GM21619 (cell line): ENCODE results near the gene FILIP1L.

Experiments
- ATAC-seq: cut with Tn5 transposase; IDR thresholded peaks from one replicate; pipeline ENCODE4 v1.9.1; 2021; ENCODE audit not compliant: unreplicated experiment

Gene FILIP1L

DNA sequence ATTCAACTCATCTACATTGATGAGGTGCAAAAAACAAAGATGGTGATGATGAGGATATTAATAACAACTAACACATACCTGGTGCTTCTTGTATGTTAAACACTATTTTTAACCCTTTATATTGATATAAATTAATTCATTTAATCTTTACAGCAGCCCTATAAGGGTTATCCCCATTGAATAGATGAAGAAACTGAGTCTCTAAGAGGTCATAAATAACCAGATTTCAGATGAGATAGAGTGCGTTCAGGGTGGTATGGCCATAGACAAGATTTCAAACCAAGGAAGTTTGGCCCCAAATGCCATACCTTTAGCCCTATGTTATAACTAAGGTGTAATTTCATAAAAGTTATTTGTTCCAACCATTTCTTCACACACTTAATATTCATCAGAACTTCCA, 214.1 kb downstream of the FILIP1L start:
- no peak for ATAC-seq

DNA sequence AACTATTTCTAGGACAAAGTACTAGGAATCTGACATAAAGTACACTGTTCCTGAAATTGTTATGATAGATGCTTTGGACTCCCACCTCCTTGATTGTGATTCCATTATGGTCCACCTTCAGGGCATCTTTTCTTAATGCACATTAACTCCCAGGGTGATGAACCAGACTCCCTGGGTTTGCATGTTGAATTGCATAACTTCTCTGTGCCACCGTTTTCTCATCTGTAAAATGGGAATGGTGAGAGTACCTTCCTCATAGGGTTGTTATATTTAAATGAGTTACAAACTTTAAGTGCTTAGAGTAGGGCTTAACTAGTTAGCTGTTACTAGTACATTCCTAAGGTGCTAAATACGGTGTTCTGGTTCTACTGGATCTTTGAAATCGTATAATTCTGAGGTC, 214.7 kb downstream of the FILIP1L start:
- no peak for ATAC-seq

DNA sequence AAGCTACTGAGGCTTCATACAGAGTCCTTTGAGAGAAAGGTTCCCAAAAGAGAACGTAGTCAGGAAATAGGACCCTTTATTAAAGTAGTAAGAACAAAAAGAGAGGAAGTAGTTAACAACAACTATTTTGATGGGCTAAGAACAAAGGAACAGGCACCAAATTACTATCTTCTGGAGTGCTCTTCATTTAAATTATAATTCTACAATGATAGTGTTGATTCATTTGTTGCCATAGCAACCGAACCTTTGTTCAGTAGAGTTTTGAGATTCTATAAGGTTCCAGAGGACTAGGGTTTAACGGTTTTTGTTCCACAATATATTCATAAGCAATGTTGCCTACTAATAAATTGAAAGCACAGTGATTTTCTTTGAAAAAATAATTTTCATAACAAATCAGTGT, 217.8 kb downstream of the FILIP1L start:
- no peak for ATAC-seq

DNA sequence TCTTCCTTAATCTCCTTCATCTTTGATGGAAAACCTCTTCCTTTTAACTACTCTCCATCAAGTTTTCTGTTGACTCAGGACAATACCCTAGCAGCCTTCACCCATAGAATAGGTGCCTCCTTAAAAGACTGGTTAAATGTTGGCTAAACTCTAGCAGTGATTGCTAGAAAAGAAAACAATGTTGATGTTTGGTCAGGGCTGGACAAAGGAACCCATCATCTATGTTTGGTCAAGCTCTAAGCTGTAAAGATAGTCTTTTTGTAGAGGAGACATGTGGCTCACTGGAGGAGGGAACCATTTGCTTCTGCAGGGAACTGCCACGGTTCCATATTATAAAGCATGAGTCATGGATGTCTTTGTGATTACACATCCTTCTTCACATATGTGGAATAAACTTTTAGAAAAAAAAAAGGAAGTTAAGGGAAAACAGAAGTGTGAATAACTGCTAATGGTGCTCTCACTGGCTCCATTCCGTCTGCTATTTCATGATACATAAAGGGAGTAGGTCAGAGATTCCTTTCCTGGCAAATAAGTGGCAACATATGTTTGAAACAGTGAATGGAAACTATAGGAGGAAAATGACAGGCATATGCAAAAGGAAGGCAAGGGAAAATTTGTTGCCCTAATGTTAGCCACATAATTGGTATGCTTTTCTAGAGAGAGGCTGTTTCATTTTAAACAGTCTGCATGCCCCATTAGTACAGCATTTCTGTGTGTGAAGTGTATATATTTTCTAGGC, 218.4 kb downstream of the FILIP1L start:
- no peak for ATAC-seq

DNA sequence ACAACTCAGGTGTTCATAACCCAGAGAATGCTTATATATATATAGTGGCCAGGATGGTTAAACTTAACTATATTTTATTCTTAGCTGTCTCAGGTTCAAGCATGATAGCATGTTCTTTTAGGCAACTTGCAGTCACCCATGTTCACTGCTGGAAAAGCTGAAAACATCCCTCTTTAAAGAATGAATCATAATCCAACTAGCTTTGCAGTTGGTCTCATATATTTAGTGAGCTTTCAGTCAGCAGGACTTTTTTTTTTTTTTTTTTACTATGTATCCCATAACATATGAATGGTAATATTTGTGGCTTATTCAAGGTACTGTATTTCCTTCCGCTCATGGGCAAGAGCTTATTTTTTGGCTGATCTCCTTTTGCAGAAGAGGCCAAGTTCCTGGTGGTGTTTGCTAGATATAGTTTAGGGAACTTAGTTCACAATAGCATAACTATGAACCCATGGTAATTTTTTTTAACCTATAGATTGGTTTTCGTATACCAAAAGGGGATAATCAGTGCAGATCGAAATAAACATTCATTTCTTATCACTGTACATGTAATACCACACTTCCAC, 219.1 kb downstream of the FILIP1L start:
- no peak for ATAC-seq

DNA sequence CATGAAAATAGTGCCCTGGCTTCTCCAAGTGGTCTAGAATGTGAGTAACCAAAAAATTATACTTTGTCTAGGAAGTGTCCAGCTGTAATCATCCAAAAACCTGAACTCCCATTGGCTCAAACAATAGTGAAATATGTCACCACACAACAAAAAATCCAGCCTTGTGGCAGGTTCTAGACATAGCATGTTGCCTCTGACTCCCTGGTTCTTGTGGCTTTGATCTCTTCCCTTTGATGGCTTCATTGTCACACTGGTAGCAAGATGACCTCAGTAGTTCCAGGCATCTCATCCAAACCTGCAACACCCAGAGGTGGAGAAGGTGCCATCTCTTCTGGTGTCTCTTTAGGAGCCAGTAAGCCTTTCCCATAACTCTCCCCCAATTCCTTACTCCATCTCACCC, 222.0 kb downstream of the FILIP1L start:
- ATAC-seq = no peak

DNA sequence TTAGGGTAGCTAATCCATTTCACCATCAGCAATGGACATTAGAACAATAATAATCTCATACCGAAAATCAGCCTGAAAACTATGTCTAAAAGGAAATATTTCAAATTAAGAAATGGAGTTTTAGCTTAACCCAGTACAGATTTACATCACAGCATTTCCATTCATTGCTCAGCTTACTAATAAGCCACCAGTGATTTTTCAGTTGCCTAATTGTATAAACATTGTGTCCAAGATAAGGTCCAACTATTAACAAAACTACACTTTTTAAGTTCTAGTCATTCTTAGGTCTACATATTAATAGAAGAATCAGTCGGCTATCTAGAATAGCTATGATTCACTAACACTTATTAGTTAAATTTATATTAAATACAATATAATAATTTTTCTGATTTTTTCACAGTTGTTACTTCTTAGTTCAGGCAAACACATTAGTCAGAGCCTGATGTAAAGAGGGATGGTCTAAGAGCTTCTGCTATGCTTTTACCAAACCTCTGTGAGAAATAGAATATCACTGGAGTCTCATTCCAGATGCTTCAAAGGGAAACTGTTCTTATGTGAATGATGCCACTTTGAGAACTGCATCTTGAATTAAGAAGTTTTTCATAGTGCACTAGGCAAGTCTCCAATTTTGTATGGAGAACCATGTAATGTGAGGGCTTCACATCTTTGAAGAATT, 222.6 kb downstream of the FILIP1L start:
- no peak for ATAC-seq

DNA sequence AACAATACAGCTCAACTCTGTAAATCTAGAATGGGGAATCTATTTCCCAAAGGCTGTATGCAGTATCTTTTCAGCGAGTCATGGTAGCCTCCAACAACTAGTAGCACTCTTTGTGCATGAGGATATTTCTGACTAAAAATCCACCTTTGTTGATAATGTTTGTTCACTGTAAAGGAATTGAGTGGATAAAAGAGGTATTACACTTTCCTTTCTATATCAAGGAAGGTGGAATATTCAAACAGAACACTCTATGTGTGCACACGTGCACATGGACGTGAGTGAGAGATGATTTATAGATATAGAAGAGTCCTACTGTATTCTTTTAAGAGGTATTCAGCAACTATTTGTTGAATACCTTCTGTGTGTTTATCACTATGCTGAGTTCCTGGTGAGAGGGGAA, 228.4 kb downstream of the FILIP1L start:
- no peak for ATAC-seq

DNA sequence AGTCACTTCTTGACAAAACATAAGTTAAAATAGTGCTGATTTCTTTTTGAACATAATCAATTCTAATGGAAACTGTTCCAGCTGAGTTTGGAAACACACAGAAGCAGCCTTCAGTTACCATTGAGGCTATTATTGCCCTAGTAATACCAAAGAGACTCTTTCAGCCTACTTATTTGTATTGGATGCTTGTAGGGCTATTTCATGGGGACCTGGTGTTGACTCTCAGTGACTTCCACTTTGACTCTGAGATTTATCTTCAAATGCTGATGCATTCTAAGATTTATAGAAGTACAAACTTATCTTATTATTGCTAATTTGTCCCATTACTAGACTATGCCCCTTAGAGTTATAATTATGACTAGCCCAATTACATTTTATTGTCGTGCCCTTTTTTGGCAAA, 229.2 kb downstream of the FILIP1L start:
- no peak for ATAC-seq

DNA sequence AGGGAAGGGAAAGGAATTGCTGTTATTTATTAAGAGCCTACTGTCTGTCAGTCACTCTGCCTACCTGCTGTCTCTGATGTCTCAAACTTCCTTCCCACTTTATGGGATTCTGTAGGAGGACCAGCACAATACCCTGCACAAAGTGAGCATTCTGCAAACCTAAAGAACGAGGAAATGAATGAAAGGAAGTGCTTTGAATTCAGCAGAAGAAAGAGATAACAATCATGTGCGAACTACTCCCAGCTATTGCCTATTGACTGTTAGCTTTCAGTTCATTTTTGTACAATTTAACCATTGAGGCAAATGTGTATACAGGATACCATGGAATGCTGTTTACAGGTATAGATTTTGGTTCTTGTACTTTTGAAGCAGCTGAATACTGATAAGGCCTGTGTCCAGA, 229.8 kb downstream of the FILIP1L start:
- ATAC-seq = no peak

DNA sequence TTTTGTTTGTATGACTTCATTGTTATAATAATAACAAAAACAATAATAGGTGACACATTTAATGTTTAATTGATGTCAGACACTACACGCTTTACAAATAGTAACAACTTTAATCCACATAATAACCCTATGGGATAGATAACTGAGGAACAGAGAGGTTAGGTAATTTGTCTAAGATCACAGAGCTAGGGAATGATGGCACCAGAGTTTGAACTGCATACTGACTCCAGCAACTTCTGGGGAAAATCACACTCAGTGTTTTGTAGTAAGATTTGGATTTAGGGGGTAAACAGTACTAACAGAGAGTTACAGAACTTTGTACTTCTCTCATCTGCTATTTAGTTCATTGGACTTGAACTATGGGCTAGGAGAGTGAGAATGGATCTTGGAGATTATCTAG, 230.6 kb downstream of the FILIP1L start:
- no peak for ATAC-seq

DNA sequence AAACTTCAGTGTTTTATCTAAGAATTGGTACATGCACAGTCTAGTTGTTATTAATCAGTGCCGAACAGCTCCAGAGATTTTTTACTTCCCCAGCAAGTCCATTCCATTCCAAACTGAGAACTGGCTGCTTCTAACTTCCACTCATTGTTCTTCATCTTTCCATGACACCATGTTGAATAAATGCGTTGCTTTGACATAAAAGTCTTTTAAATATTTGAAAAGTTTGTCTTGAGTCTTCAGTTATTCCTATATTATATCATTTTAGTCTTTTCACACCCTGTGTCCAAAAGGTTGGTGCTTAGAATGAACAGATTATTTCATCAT, 231.2 kb downstream of the FILIP1L start:
- ATAC-seq = no peak

DNA sequence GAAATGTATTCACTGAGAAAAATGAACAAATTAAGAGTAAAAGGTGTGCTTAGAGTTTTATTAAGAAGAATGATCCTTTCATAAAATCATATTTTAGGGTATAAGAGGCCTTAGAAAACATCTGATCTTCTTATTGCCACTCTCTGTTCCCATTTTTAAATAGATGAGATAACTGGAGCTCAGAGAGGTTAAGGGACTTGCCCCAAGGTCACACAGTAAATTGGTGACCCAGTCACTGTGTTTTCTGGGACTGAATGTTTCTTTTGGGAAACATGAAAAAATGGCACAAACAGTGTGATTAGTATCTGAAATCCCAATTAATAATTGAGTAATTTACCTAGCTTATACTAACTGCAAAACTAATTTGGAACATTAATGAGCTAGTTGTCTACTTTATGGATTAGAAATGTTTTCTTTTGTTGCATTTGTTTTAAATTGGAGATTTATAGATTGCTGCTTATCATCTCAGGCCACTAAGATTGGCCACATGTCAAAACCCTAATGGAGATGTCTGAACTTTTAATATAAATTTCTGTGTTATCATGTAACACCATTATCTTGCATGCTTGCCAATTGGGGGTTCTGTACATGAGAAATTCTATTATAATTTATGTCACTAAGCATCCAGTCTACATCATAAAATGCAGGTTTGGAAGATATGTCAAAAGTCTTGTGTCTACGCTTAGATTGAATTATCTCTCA, 231.7 kb downstream of the FILIP1L start:
- ATAC-seq = no peak

DNA sequence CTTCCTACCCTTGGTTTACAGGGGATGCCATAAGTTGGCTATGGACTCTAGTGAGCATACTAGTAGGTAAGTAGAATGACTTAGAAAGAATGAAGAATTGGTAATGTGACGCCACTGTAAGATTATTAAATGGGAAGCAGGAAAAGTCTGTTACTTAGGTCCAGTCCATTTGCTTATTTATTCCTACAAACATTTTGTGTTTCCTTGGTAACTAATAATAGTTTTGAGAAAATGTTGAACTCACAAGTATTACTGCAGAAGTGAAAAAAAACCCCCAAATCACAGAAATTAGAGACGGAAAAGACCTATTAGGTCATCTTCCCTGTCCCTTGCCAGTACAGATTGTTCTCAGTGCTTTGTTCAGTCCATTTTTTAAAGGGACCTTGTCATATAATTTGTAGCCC, 233.2 kb downstream of the FILIP1L start:
- ATAC-seq = no peak

DNA sequence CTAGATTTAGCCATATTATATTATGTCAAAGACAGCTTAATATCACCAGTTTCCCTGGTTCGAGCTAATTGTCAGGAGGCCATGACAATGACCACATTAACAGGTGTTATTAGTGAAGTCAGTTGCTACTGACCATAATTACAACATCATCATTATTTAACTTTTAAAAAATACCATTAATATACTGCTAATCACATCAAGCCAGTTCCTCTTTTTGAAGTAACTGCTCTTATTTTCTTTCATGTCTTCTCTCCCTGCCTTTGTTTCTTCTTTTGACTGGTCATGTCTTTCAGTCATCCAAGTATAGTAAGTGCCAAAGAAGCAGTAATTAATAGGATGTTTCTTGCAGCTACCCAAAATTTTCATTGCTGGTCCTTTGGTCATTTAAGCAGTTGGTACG, 235.0 kb downstream of the FILIP1L start:
- no peak for ATAC-seq

DNA sequence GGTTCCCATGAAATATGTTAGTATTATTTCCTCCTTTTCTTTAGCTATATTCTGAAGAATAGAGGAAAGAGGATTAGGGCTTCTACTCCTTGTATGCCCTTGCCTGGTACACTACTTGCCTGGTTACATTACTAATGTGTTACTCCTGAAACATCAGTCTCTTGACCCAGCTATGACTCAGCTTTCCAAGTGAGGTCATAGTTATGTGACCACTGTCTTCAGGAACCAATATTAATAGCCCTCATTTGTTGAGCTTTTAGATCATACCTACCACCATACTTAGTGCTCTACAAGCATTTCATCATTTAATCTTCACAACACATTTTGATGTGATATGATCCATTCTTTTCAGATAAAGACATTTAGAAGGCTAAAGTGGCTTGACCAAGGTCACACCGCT, 236.3 kb downstream of the FILIP1L start:
- ATAC-seq = no peak

DNA sequence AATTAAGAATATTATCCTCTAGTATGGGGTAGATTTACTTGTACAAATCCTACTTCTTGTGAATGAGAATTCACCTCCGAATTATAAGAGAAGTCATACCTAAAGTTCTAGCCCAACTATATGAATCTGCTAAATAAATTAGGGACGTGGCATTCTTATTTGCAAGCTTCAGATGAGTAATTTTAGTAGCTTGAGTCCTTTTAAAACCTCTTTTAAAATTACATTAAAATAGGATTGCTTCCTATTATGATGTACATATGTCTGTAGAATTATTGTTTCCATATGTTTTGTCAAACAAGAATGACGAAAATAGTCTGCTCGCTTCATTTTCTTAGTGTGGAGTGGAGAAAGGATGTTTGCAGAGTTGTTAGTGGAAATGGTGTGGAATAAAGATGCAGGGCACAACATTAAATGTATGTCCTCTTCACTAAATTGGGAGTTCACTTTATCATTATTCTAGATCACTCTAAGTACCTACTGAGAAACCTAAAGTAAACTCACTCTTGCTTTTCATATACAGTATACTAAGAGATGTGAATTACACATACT, 237.2 kb downstream of the FILIP1L start:
- ATAC-seq = no peak

DNA sequence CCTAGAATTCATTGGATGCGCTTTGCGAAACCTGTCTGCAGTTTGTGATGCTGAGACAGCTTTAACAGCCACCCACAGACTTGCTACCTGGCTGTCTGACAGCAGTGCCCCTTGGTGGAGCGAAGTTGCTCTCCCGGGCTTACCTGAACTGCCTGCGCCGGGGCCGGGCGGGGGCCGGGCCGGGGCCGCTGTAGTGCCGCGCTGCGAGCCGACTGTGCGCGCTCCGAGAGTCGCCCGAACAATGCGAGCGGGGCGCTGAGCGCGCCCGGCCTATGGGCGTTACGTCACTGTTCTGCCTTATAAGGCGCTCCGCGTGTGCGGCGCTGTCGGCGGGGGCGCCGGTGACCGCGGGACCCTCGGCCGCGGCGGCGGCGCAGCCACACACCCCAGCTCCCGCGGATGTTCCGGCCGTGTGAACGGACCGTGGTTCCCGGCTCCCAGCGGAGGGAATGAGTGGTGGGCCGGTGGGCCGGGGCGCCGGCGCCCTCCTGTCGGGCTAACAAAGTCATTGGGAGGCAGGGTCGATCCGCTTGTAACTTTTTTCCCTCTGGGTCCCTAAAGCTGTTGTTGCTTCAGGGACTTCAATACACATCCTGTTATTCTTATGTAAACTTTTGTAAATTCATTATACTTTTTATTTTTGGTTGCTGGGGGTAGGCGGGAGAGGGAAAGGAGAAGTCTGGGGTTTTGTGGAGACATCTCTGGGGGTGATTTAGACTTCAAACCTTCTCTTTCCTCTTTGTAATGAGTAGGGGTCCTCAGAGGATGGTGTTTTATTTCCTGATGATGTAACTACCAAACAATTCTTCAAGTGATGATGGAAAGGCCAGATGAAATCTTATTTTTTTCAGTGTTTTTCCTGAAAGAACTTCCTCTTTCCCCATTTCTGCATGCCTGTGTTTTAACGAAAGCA, 238.1 kb downstream of the FILIP1L start:
- ATAC-seq = peak; percentile 78

DNA sequence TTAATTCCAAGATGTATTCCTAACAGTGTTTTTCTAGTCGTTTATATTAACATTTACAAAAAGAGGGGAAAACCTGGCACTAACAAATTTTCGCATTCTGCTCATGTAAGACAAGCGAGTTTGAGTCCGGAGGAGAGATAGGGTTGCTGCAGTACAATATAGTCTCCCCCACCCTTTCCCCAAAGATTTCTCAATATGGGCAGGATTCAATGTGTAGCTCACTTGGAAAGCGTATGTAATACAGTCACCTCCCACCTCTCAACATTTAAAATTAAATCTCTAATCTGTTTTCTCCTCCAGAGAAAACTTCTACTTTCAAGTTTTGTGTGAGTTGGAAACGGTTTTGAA, 238.7 kb downstream of the FILIP1L start:
- no peak for ATAC-seq

DNA sequence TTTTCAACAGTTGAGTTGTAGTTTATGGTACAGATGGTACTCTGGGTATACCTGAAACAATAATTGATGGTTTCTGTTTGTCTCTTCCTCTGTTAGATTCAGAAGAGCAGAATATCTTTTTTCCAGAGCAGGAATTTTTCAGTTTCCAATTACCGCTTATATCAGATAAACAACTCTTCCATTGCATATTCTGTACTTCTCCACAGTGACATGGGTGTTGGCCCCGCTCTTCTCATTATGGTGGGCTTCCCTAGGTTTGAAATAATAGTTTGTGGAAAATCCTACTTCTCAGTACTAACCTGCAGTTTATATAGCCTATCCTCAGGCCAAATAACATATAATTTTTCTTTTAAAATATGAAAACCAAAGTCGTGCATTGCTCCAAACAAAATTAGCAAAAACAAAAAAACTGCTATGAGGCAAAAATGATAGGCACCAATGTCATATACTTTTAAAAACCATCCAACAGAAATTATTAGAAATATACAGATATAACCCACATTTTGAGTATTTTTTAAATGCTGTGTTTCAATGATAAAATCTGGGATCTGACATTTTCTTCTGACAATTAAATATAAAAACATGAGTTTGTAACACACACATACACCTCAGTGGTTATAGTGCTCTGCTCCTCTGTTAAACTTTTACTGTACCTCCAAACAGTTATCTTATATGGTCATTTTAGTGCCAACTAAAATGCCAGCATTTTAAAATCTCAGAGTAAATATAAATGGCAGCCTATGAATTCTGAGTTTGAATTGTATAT, 239.9 kb downstream of the FILIP1L start:
- no peak for ATAC-seq
